Activated CD4-positive, alpha-beta T cell treated with anti-CD3 and anti-CD28 coated beads, Interleukin-2, amount 50 U/mL, for 48 hours (primary cell): Measurements from ENCODE around the gene PLA2G12B.
"Not testable (repeated sequence)": the region's sequence is repeated elsewhere in the genome, so short reads cannot be mapped to it uniquely, and the experiment has no call there.

Experiments used
- DNase-seq, 2 experiments: peaks; one replicate each; pipeline ENCODE4 v3.0.0-alpha.2; 2020

The PLA2G12B gene

GRCh38 chr10:72954596-72955554 lies at the start of gene PLA2G12B:
Gene PLA2G12B (minus strand): TSS chr10:72954806. CDS start chr10:72954685, 121 bp downstream.
- no peak for DNase-seq

GRCh38 chr10:73003822-73004221 lies 49.2 kb upstream of the PLA2G12B start:
- DNase-seq, result no peak

- no peak for DNase-seq
Measured at GRCh38 chr10:73000973-73001372, 46.4 kb upstream of the PLA2G12B start.

- no peak for DNase-seq
Measured at GRCh38 chr10:72997099-72997498, 42.5 kb upstream of the PLA2G12B start.

GRCh38 chr10:72995459-72995858 lies 40.9 kb upstream of the PLA2G12B start:
- DNase-seq, result not testable (repeated sequence)

DNA sequence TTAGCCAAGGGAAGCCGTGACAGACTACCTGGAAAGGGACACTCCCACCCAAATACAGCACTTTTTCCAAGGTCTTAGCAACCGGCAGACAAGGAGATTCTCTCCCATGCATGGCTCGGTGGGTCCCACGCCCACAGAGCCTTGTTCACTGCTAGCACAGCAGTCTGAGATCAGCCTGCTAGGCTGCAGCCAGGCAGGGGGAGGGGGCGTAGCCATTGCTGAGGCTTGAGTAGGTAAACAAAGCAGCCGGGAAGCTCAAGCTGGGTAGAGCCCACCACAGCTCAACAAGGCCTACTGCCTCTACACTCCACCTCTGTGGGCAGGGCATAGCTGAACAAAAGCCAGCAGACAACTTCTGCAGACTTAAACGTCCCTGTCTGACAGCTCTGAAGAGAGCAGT lies 35.2 kb upstream of the PLA2G12B start:
- not testable (repeated sequence) for DNase-seq

GRCh38 chr10:72984618-72985017 lies 30.0 kb upstream of the PLA2G12B start:
- not testable (repeated sequence) for DNase-seq

GRCh38 chr10:72981882-72982529 lies 27.4 kb upstream of the PLA2G12B start:
- no peak for DNase-seq

GRCh38 chr10:72981028-72981881 lies 26.6 kb upstream of the PLA2G12B start:
- DNase-seq, result no peak

DNA sequence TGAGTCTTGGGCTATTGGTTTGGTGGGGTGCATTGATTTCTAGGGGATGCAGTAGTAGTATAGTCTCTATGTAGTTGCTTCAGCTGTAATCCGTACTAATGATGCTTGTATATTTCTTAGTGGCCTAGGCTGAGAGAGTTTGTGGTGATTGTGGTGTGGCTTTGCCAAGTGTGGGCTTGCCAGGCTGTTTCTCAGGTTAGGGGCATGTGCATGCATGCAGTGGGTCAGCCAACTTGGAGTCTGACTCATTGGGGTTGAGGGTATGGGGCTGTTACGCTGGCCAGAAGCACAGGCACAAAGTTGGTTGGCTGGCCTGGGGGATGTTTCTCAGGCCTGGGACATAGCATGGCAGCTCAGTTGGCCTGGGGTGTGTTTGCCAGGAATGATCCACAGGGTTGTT lies 25.7 kb upstream of the PLA2G12B start:
- no peak for DNase-seq

DNA sequence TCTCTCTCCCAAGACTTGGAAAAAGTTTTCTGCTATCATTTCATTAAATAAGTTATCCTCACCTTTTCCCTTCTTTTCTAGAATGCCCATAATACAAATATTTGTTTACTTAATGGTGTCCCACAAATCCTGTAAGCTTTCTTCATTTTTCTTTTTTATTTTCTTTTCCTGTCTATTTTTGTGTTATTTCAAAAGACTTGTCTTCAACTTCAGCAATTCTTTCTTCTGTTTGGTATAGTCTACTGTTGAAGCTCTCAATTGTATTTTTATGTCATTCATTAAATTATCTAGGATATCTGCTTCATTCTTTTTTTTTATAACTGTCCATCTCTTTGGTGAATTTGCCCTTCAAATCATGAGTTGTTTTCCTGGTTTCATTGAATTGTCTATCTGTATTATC lies 25.1 kb upstream of the PLA2G12B start:
- DNase-seq, result no peak

DNA sequence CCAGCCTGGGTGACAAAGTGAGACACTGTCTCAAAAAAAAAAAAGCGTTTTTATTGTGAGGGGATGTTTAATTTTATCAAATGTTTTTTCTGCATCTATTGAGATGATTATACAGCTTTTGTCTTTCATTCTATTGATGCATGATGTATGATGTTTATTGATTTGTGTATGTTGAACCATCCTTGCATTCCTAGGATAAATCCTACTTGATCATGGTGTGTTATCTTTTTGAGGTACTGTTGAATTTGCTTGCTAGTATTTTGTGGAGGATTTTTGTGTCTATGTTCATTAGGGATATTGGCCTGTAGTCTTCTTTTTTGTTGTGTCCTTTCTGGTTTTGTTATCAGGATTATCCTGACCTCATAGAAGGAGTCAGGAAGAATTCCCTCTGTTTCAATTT lies 22.3 kb upstream of the PLA2G12B start:
- DNase-seq, result no peak

DNA sequence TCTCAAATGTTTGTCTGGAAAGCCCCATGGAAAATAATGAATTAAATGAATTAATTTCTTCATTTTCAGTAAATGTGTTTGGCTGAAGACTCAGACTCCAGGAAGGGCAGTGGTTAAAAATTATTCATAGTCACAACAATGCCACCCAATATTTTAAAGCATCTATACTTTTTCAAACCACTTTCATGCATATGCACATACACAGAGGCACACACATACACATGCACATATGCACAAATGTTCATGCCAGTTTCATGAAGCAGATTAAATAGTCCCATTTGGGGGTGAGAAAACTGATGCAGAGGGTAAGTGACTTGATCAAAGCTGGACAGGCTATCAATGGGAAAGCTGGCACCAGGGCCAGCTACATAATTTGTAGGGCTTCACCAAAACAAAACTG lies 1.4 kb upstream of the PLA2G12B start:
- DNase-seq, result no peak

GRCh38 chr10:72954230-72954595 lies 393 bp downstream of the PLA2G12B start:
- no peak for DNase-seq

GRCh38 chr10:72953687-72954086 lies 919 bp downstream of the PLA2G12B start:
- no peak for DNase-seq

DNA sequence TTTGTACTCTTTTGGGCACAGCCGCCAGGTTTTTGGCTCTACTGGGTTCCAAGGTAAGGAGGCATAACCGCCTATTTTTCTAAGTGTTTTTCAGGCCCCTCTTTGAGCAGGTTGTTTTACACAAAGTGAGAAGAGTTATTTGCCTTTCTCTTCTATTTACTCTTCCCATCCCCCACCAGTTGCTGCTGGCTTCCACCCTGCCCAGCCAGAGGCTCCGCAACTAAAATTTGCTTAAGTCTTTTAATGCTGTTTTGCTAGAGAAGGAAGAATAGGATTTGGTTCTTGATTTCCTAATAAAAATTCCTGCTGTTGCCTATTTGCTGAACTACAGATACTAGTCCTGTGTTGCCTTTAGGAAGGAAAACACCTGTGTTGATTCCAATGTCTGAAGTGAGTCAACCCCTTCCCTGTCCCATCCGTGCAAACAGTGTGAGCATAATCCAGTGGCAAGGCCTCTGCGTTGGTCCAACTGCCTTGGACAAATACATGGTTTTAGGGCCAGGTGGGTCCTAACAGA lies 1.9 kb downstream of the PLA2G12B start:
- no peak for DNase-seq

- DNase-seq, result no peak
Measured at GRCh38 chr10:72952189-72952588, 2.4 kb downstream of the PLA2G12B start.

DNA sequence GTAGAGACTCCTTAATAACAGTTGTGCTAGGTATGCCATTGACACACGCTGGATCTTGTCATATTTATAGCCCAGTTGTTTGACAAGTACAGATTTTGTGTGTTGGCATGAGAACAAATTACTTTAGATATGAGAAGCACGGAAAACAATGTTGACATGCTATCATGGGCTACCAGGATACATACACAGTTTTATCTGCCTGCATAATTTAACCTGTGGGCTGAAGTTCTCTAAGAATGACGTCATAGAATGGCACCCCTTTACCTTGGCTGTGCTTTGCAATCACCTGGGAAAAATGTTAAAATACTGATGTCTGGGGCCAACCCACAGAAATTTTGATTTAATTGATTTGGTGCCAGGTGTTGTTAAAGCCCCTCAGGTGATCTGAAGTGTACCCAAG lies 2.8 kb downstream of the PLA2G12B start:
- DNase-seq, result no peak

DNA sequence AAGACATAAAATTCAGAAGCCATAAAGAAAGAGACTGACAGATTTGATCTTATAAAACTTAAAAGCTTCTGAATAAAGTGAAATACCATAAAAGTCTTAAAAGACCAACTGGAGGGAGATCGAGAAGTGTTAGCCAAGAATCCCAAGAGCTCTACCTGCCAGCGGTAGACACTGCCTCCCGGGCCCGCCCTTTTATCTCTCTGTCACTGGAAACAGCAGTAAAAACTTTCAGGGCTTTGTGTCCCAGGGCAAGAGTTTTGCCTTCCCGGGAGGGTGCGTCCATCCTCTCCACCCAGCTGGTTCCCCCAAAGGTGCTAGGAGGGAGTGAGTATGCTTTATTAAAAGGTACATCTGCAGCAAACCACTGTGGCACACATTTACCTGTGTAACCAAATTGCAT lies 5.8 kb downstream of the PLA2G12B start:
- no peak for DNase-seq

GRCh38 chr10:72946963-72947362 lies 7.6 kb downstream of the PLA2G12B start:
- no peak for DNase-seq

DNA sequence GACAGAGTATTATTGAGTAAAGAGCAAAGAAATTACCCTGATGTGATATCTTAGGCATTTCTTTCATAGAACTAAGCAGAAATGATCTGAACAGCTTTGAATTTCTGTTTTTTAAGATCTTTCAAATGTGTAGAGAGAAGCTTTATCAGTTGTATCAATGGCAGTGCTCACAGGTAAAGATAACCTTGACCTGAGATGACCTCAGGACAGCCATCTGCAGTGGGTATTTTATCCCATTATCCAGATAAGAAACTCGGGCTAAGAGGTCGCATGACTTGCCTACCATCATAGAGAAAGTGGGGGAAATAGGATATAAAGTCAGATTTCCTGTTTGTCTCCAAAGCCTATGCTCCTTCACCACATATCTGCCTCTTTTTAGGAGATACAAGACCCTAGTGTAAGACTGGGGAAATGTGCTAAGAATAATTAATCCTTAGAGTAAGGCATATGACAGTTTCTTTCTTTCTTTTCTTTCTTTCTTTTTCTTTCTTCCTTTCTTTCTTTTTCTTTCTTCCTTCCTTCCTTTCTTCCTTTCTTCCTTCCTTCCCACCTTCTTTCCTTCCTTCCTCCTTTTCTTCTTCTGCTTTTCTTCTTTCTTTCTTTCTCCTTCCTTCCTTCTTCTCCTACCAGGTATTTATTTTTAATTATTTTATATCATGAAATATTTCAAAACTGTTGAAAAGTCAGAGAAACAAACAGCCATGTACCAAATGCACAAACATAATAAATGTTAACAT lies 10.9 kb downstream of the PLA2G12B start:
- no peak for DNase-seq

GRCh38 chr10:72935361-72935760 lies 19.2 kb downstream of the PLA2G12B start:
- DNase-seq, result no peak
